Endothelial cell of umbilical vein (primary cell): Measurements from ENCODE around the gene MAN1A2. TPM values are rescaled to one million over a fixed set of nuclear protein-coding genes. Genes with fewer than 3 reads are reported as not detected.

Experiments
- BruUV-seq: library from RNA; stranded (reverse); fragments of 400-500 nt; replicated peaks from 2 replicates; lab custom pipeline; 2021; lab: Mats Ljungman, UMichigan
- CTCF ChIA-PET: fragments of 300-600, 350-600 bp; sonication (Branson Sonifier 250); formaldehyde crosslinking; loops from one replicate; lab custom pipeline; 2021; ENCODE audit warnings: antibody characterized with exemption, inconsistent platforms; lab: Charles Lee
- POLR2A ChIA-PET: fragments of 300-600, 350-600 bp; sonication (Branson Sonifier 250); formaldehyde crosslinking; loops from one replicate; lab custom pipeline; 2021; ENCODE audit warnings: antibody characterized with exemption, inconsistent platforms; lab: Charles Lee
- DNase-seq: peaks from one replicate; pipeline ENCODE4 v3.0.0-alpha.2; 2011; ENCODE audit warnings: low read depth, low spot score
- FAIRE-seq: peaks from 2 replicates; lab custom pipeline; 2011; peaks lifted over from hg19 to GRCh38; lab: Jason Lieb, UNC
- H2AFZ ChIP-seq: 2 replicates; pipeline ENCODE4 v1.6.0; 2012; ENCODE audit warnings: low read depth, low read length, control low read depth, inconsistent platforms
- H3K27ac ChIP-seq: 2 replicates; pipeline ENCODE4 v1.5.1; 2011; ENCODE audit warnings: low read depth, mild to moderate bottlenecking, control low read depth, low read length, moderate library complexity; ENCODE audit not compliant: insufficient read depth
- H3K27me3 ChIP-seq, 2 experiments: 2 replicates each; pipeline versions ENCODE4 v1.6.0 to v1.6.1; 2011; ENCODE audit warnings: low read length in 2 of 2, mixed read lengths in 1 of 2; ENCODE audit not compliant: control insufficient read depth in 2 of 2, insufficient read depth in 2 of 2
- H3K36me3 ChIP-seq, 2 experiments: 2 replicates in 1 of 2; 3 replicates in 1 of 2; pipeline ENCODE4 v1.5.1; 2011; ENCODE audit warnings: low read length in 2 of 2, mild to moderate bottlenecking in 1 of 2, moderate library complexity in 1 of 2; ENCODE audit not compliant: control insufficient read depth in 2 of 2, insufficient read depth in 2 of 2; ENCODE audit errors: extremely low read depth in 1 of 2
- H3K4me1 ChIP-seq: 3 replicates; pipeline ENCODE4 v1.5.1; 2011; ENCODE audit warnings: mild to moderate bottlenecking, low read length; ENCODE audit not compliant: control insufficient read depth, insufficient read depth; ENCODE audit errors: extremely low read depth
- H3K4me2 ChIP-seq: 2 replicates; pipeline ENCODE4 v1.6.1; 2011; ENCODE audit warnings: low read length, control low read depth, mixed read lengths; ENCODE audit not compliant: insufficient read depth
- H3K4me3 ChIP-seq, 3 experiments: fragments of 200-600 bp in 1 of 3; sonication (generic), shearing (Covaris generic) in 1 of 3; replicated peaks in 1 of 3; 2 replicates each; pipeline ENCODE4 v1.5.1; 2011 to 2016; ENCODE audit warnings: control low read depth in 3 of 3, low read length in 3 of 3, mild to moderate bottlenecking in 2 of 3, inconsistent platforms in 1 of 3, low read depth in 1 of 3, moderate library complexity in 1 of 3; ENCODE audit not compliant: insufficient read depth in 1 of 3
- H3K79me2 ChIP-seq: 2 replicates; pipeline ENCODE4 v1.6.0; 2012; ENCODE audit warnings: low read length, inconsistent platforms; ENCODE audit not compliant: control insufficient read depth, insufficient read depth
- H3K9ac ChIP-seq: replicated peaks from 2 replicates; pipeline ENCODE3; 2011; ENCODE audit warnings: low read length, control low read depth; ENCODE audit not compliant: insufficient read depth; ENCODE audit errors: extremely low read depth
- H3K9me1 ChIP-seq: replicated peaks from 3 replicates; pipeline ENCODE4 v1.6.0; 2011; ENCODE audit warnings: mild to moderate bottlenecking, low read length; ENCODE audit not compliant: control insufficient read depth, insufficient read depth; ENCODE audit errors: extremely low read depth
- H3K9me3 ChIP-seq: replicated peaks from 2 replicates; pipeline ENCODE4 v1.5.1; 2012; ENCODE audit warnings: low read length, inconsistent platforms; ENCODE audit not compliant: control insufficient read depth, insufficient read depth
- H4K20me1 ChIP-seq: replicated peaks from 2 replicates; pipeline ENCODE3; 2011; ENCODE audit warnings: mild to moderate bottlenecking, low read length; ENCODE audit not compliant: control insufficient read depth, insufficient read depth; ENCODE audit errors: extremely low read depth
- CTCF ChIP-seq, 2 donors: IDR thresholded peaks; 1 replicate in 1 of 2; 2 replicates in 1 of 2; pipeline ENCODE4 v1.5.1; 2011; ENCODE audit warnings: low read length in 2 of 2, mild to moderate bottlenecking in 2 of 2, moderate library complexity in 2 of 2, control low read depth in 1 of 2, inconsistent platforms in 1 of 2, low read depth in 1 of 2; ENCODE audit not compliant: insufficient read depth in 1 of 2; ENCODE audit errors: extremely low read depth in 1 of 2
- EZH2 ChIP-seq: IDR thresholded peaks from 2 replicates; pipeline ENCODE4 v1.6.1; 2012; ENCODE audit warnings: borderline replicate concordance, low read depth, mild to moderate bottlenecking, moderate library complexity, low read length, inconsistent platforms; ENCODE audit not compliant: severe bottlenecking
- FOS ChIP-seq: IDR thresholded peaks from 2 replicates; pipeline ENCODE4 v1.6.1; 2011; ENCODE audit warnings: mild to moderate bottlenecking, low read length, moderate library complexity, borderline replicate concordance; ENCODE audit not compliant: insufficient read depth
- GATA2 ChIP-seq: IDR thresholded peaks from 2 replicates; pipeline ENCODE4 v1.7.0; 2011; ENCODE audit warnings: low read depth, mild to moderate bottlenecking, moderate library complexity, mixed read lengths, low read length; ENCODE audit not compliant: insufficient read length, insufficient read depth
- JUN ChIP-seq: IDR thresholded peaks from 2 replicates; pipeline ENCODE4 v1.6.1; 2011; ENCODE audit warnings: borderline replicate concordance, low read depth; ENCODE audit not compliant: insufficient read length, insufficient read depth
- MYC ChIP-seq: IDR thresholded peaks from one replicate; pipeline ENCODE4 v1.6.1; 2011; ENCODE audit warnings: mild to moderate bottlenecking, low read depth, low read length
- POLR2A ChIP-seq: IDR thresholded peaks from 2 replicates; pipeline ENCODE4 v1.6.1; 2012; ENCODE audit warnings: low read depth, mild to moderate bottlenecking, control low read depth, low read length
- POLR2AphosphoS5 ChIP-seq: IDR thresholded peaks from 2 replicates; pipeline ENCODE4 v1.6.1; 2012; ENCODE audit warnings: low read depth, mild to moderate bottlenecking, control low read depth, low read length, moderate library complexity; ENCODE audit not compliant: insufficient read depth
- dilution Hi-C: fragments of 300-500 bp; cut with MboI; formaldehyde crosslinking; loops from one replicate; pipeline ENCODE4 v1.15.0; 2019; ENCODE audit warnings: low sequenced_read_pairs; ENCODE audit not compliant: extremely low pct_ligation_motif_present
- intact Hi-C: fragments of 100-400 bp; cut with micrococcal nuclease; formaldehyde crosslinking; loops from one replicate; pipeline ENCODE4 v1.10.0; 2022
- polyA plus RNA-seq, 4 experiments: library from polyadenylated mRNA; depleted of rRNA in 3 of 4; stranded (reverse) in 3 of 4; unstranded in 1 of 4; fragments of >200 nt; gene quantifications; 2 replicates each; pipeline versions ENCODE4 v1.2.1 to v1.2.3, GENCODE V29; 2011 to 2012; ENCODE audit warnings: missing spikeins in 1 of 4
- total RNA-seq: library from RNA; stranded (reverse); gene quantifications from 2 replicates; pipeline ENCODE4 v1.2.3, GENCODE V29; 2021

The MAN1A2 gene
- total and polyA plus RNA-seq, 2 donors (not counting 3 experiments of a cell fraction or from before 2014, with no cell fraction given) = 13.5 to 36.2 TPM

GRCh38 chr1:117527074-117527473, 159.8 kb downstream of the MAN1A2 start:
- H3K4me3 ChIP-seq = no peak overlapping the region
- intact Hi-C loops (no loop called here), dilution Hi-C loops (loop anchor here (25.0 kb wide), 1 partner anchor 235 kb away; no protein-coding TSS in a partner anchor)
- no peak for TF ChIP-seq GATA2
- TF ChIP-seq JUN = no peak
- TF ChIP-seq CTCF (IDR thresholded peaks at IDR 0.05; ENCODE audit: extremely low read depth in 1 of 2, insufficient read depth in 1 of 2, low read depth in 1 of 2, low read length in 2 of 2) = no peak
- TF ChIP-seq POLR2A = no peak
- no peak for TF ChIP-seq POLR2AphosphoS5
- TF ChIP-seq FOS = no peak
- TF ChIP-seq EZH2 = no peak
- no peak for TF ChIP-seq MYC
- no peak overlapping the region for H3K27ac ChIP-seq
- DNase-seq = no peak
- FAIRE-seq = no peak
- H3K79me2 ChIP-seq = no peaks in the 10 kb centered on the region
- H2AFZ ChIP-seq = no peak overlapping the region
- no peaks in the 10 kb centered on the region for H4K20me1 ChIP-seq
- POLR2A ChIA-PET = no interaction called here
- CTCF ChIA-PET = interaction anchor here (1.0 to 4.4 kb wide), 5 partner anchors 8 to 232 kb away, joined by 3 to 28 read pairs (median 16); no protein-coding TSS in a partner anchor
- H3K36me3 ChIP-seq = peaks cover 0 to 2% of the 10 kb centered on the region in 2 experiments
- H3K4me2 ChIP-seq = no peak overlapping the region
- no peaks in the 10 kb centered on the region for H3K4me1 ChIP-seq
- no peaks in the 10 kb centered on the region for H3K9me1 ChIP-seq
- H3K9me3 ChIP-seq = no peaks in the 10 kb centered on the region
- H3K27me3 ChIP-seq = no peaks in the 10 kb centered on the region
- BruUV-seq = no TSS peak
- no peak overlapping the region for H3K9ac ChIP-seq
